Endothelial cell of umbilical vein (primary cell): ENCODE results near the gene PHACTR1. TPM values are rescaled to one million over a fixed set of nuclear protein-coding genes. Genes with fewer than 3 reads are reported as not detected.

Experiments used
- BruUV-seq: library from RNA; stranded (reverse); fragments of 400-500 nt; replicated peaks from 2 replicates; lab custom pipeline; 2021; lab: Mats Ljungman, UMichigan
- CTCF ChIA-PET: fragments of 300-600, 350-600 bp; sonication (Branson Sonifier 250); formaldehyde crosslinking; loops from one replicate; lab custom pipeline; 2021; ENCODE audit warnings: antibody characterized with exemption, inconsistent platforms; lab: Charles Lee
- POLR2A ChIA-PET: fragments of 300-600, 350-600 bp; sonication (Branson Sonifier 250); formaldehyde crosslinking; loops from one replicate; lab custom pipeline; 2021; ENCODE audit warnings: antibody characterized with exemption, inconsistent platforms; lab: Charles Lee
- DNase-seq: peaks from one replicate; pipeline ENCODE4 v3.0.0-alpha.2; 2011; ENCODE audit warnings: low read depth, low spot score
- FAIRE-seq: peaks from 2 replicates; lab custom pipeline; 2011; peaks lifted over from hg19 to GRCh38; lab: Jason Lieb, UNC
- H2AFZ ChIP-seq: 2 replicates; pipeline ENCODE4 v1.6.0; 2012; ENCODE audit warnings: low read depth, low read length, control low read depth, inconsistent platforms
- H3K27ac ChIP-seq: 2 replicates; pipeline ENCODE4 v1.5.1; 2011; ENCODE audit warnings: low read depth, mild to moderate bottlenecking, control low read depth, low read length, moderate library complexity; ENCODE audit not compliant: insufficient read depth
- H3K27me3 ChIP-seq, 2 experiments: 2 replicates each; pipeline versions ENCODE4 v1.6.0 to v1.6.1; 2011; ENCODE audit warnings: low read length in 2 of 2, mixed read lengths in 1 of 2; ENCODE audit not compliant: control insufficient read depth in 2 of 2, insufficient read depth in 2 of 2
- H3K36me3 ChIP-seq, 2 experiments: 2 replicates in 1 of 2; 3 replicates in 1 of 2; pipeline ENCODE4 v1.5.1; 2011; ENCODE audit warnings: low read length in 2 of 2, mild to moderate bottlenecking in 1 of 2, moderate library complexity in 1 of 2; ENCODE audit not compliant: control insufficient read depth in 2 of 2, insufficient read depth in 2 of 2; ENCODE audit errors: extremely low read depth in 1 of 2
- H3K4me1 ChIP-seq: 3 replicates; pipeline ENCODE4 v1.5.1; 2011; ENCODE audit warnings: mild to moderate bottlenecking, low read length; ENCODE audit not compliant: control insufficient read depth, insufficient read depth; ENCODE audit errors: extremely low read depth
- H3K4me2 ChIP-seq: 2 replicates; pipeline ENCODE4 v1.6.1; 2011; ENCODE audit warnings: low read length, control low read depth, mixed read lengths; ENCODE audit not compliant: insufficient read depth
- H3K4me3 ChIP-seq, 3 experiments: fragments of 200-600 bp in 1 of 3; sonication (generic), shearing (Covaris generic) in 1 of 3; replicated peaks in 1 of 3; 2 replicates each; pipeline ENCODE4 v1.5.1; 2011 to 2016; ENCODE audit warnings: control low read depth in 3 of 3, low read length in 3 of 3, mild to moderate bottlenecking in 2 of 3, inconsistent platforms in 1 of 3, low read depth in 1 of 3, moderate library complexity in 1 of 3; ENCODE audit not compliant: insufficient read depth in 1 of 3
- H3K79me2 ChIP-seq: 2 replicates; pipeline ENCODE4 v1.6.0; 2012; ENCODE audit warnings: low read length, inconsistent platforms; ENCODE audit not compliant: control insufficient read depth, insufficient read depth
- H3K9ac ChIP-seq: replicated peaks from 2 replicates; pipeline ENCODE3; 2011; ENCODE audit warnings: low read length, control low read depth; ENCODE audit not compliant: insufficient read depth; ENCODE audit errors: extremely low read depth
- H3K9me1 ChIP-seq: replicated peaks from 3 replicates; pipeline ENCODE4 v1.6.0; 2011; ENCODE audit warnings: mild to moderate bottlenecking, low read length; ENCODE audit not compliant: control insufficient read depth, insufficient read depth; ENCODE audit errors: extremely low read depth
- H3K9me3 ChIP-seq: replicated peaks from 2 replicates; pipeline ENCODE4 v1.5.1; 2012; ENCODE audit warnings: low read length, inconsistent platforms; ENCODE audit not compliant: control insufficient read depth, insufficient read depth
- H4K20me1 ChIP-seq: replicated peaks from 2 replicates; pipeline ENCODE3; 2011; ENCODE audit warnings: mild to moderate bottlenecking, low read length; ENCODE audit not compliant: control insufficient read depth, insufficient read depth; ENCODE audit errors: extremely low read depth
- EZH2 ChIP-seq: IDR thresholded peaks from 2 replicates; pipeline ENCODE4 v1.6.1; 2012; ENCODE audit warnings: borderline replicate concordance, low read depth, mild to moderate bottlenecking, moderate library complexity, low read length, inconsistent platforms; ENCODE audit not compliant: severe bottlenecking
- FOS ChIP-seq: IDR thresholded peaks from 2 replicates; pipeline ENCODE4 v1.6.1; 2011; ENCODE audit warnings: mild to moderate bottlenecking, low read length, moderate library complexity, borderline replicate concordance; ENCODE audit not compliant: insufficient read depth
- GATA2 ChIP-seq: IDR thresholded peaks from 2 replicates; pipeline ENCODE4 v1.7.0; 2011; ENCODE audit warnings: low read depth, mild to moderate bottlenecking, moderate library complexity, mixed read lengths, low read length; ENCODE audit not compliant: insufficient read length, insufficient read depth
- JUN ChIP-seq: IDR thresholded peaks from 2 replicates; pipeline ENCODE4 v1.6.1; 2011; ENCODE audit warnings: borderline replicate concordance, low read depth; ENCODE audit not compliant: insufficient read length, insufficient read depth
- MYC ChIP-seq: IDR thresholded peaks from one replicate; pipeline ENCODE4 v1.6.1; 2011; ENCODE audit warnings: mild to moderate bottlenecking, low read depth, low read length
- POLR2A ChIP-seq: IDR thresholded peaks from 2 replicates; pipeline ENCODE4 v1.6.1; 2012; ENCODE audit warnings: low read depth, mild to moderate bottlenecking, control low read depth, low read length
- POLR2AphosphoS5 ChIP-seq: IDR thresholded peaks from 2 replicates; pipeline ENCODE4 v1.6.1; 2012; ENCODE audit warnings: low read depth, mild to moderate bottlenecking, control low read depth, low read length, moderate library complexity; ENCODE audit not compliant: insufficient read depth
- dilution Hi-C: fragments of 300-500 bp; cut with MboI; formaldehyde crosslinking; loops from one replicate; pipeline ENCODE4 v1.15.0; 2019; ENCODE audit warnings: low sequenced_read_pairs; ENCODE audit not compliant: extremely low pct_ligation_motif_present
- intact Hi-C: fragments of 100-400 bp; cut with micrococcal nuclease; formaldehyde crosslinking; loops from one replicate; pipeline ENCODE4 v1.10.0; 2022
- polyA plus RNA-seq, 4 experiments: library from polyadenylated mRNA; depleted of rRNA in 3 of 4; stranded (reverse) in 3 of 4; unstranded in 1 of 4; fragments of >200 nt; gene quantifications; 2 replicates each; pipeline versions ENCODE4 v1.2.1 to v1.2.3, GENCODE V29; 2011 to 2012; ENCODE audit warnings: missing spikeins in 1 of 4
- total RNA-seq: library from RNA; stranded (reverse); gene quantifications from 2 replicates; pipeline ENCODE4 v1.2.3, GENCODE V29; 2021
- TF ChIP-seq, protein P1 (sequence below), 2 donors: IDR thresholded peaks; 1 replicate in 1 of 2; 2 replicates in 1 of 2; pipeline ENCODE4 v1.5.1; 2011; ENCODE audit warnings: low read length in 2 of 2, mild to moderate bottlenecking in 2 of 2, moderate library complexity in 2 of 2, control low read depth in 1 of 2, inconsistent platforms in 1 of 2, low read depth in 1 of 2; ENCODE audit not compliant: insufficient read depth in 1 of 2; ENCODE audit errors: extremely low read depth in 1 of 2
- TF ChIP-seq, protein P2 (sequence below): IDR thresholded peaks from 2 replicates; pipeline ENCODE4 v1.6.1; 2011; ENCODE audit not compliant: insufficient read depth, insufficient read length

Gene PHACTR1
- total and polyA plus RNA-seq, 2 donors (not counting 3 experiments of a cell fraction or from before 2014, with no cell fraction given) = 2.4 to 23.2 TPM

DNA sequence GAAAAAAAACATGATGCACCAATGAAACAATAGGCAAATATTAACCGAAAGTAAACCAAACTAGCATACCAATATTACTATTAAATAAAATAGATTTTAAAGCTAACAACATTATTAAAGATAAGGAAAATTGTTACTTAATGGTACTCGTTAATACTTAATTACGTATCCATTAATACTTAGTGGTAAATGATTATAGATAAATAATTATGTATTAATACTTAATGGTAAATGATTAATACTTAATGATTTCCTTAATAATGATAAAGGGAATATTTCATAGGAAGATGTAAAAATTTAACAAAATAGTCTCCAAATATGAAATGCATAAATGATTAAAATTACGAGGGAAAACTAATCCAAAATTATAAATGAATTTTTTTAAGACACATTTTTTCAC, 278.9 kb downstream of the PHACTR1 start:
- BruUV-seq = no TSS peak
- DNase-seq (no peak), FAIRE-seq (no peak)
- TF ChIP-seq, protein P1, sequence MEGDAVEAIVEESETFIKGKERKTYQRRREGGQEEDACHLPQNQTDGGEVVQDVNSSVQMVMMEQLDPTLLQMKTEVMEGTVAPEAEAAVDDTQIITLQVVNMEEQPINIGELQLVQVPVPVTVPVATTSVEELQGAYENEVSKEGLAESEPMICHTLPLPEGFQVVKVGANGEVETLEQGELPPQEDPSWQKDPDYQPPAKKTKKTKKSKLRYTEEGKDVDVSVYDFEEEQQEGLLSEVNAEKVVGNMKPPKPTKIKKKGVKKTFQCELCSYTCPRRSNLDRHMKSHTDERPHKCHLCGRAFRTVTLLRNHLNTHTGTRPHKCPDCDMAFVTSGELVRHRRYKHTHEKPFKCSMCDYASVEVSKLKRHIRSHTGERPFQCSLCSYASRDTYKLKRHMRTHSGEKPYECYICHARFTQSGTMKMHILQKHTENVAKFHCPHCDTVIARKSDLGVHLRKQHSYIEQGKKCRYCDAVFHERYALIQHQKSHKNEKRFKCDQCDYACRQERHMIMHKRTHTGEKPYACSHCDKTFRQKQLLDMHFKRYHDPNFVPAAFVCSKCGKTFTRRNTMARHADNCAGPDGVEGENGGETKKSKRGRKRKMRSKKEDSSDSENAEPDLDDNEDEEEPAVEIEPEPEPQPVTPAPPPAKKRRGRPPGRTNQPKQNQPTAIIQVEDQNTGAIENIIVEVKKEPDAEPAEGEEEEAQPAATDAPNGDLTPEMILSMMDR (IDR thresholded peaks at IDR 0.05; ENCODE audit: extremely low read depth in 1 of 2, insufficient read depth in 1 of 2, low read depth in 1 of 2, low read length in 2 of 2) = no peak
- TF ChIP-seq MYC (no peak), GATA2 (no peak), FOS (no peak), EZH2 (no peak), POLR2A (no peak), POLR2AphosphoS5 (no peak), JUN (no peak)
- TF ChIP-seq, protein P2, sequence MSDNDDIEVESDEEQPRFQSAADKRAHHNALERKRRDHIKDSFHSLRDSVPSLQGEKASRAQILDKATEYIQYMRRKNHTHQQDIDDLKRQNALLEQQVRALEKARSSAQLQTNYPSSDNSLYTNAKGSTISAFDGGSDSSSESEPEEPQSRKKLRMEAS = no peak
- Histone ChIP-seq H3K9me1 (no peaks in the 10 kb centered on the region), H3K27ac (no peak overlapping the region), H3K27me3 (no peaks in the 10 kb centered on the region), H3K9me3 (no peaks in the 10 kb centered on the region), H3K36me3 (no peaks in the 10 kb centered on the region), H4K20me1 (no peaks in the 10 kb centered on the region), H3K9ac (no peak overlapping the region), H3K4me2 (no peak overlapping the region), H2AFZ (no peak overlapping the region), H3K4me1 (no peaks in the 10 kb centered on the region), H3K4me3 (no peak overlapping the region), H3K79me2 (no peaks in the 10 kb centered on the region)
- dilution Hi-C loops = no loop called here
- ChIA-PET CTCF (no interaction called here), POLR2A (no interaction called here)
- intact Hi-C loops = no loop called here
